ENCODE results near the gene ZSWIM4.
A peak's percentile ranks its signal among the peaks of the same experiment; 100 is the strongest.

Gene ZSWIM4

GRCh38 chr19:13875824-13876223 lies 80.6 kb downstream of the ZSWIM4 start:
- ChIA-PET CTCF (no interaction called here), POLR2A (ENCODE audit: low non-redundant PET) (no interaction called here)
- DNase-seq (ENCODE audit: low spot score) = no peak
- TF ChIP-seq, protein P1, sequence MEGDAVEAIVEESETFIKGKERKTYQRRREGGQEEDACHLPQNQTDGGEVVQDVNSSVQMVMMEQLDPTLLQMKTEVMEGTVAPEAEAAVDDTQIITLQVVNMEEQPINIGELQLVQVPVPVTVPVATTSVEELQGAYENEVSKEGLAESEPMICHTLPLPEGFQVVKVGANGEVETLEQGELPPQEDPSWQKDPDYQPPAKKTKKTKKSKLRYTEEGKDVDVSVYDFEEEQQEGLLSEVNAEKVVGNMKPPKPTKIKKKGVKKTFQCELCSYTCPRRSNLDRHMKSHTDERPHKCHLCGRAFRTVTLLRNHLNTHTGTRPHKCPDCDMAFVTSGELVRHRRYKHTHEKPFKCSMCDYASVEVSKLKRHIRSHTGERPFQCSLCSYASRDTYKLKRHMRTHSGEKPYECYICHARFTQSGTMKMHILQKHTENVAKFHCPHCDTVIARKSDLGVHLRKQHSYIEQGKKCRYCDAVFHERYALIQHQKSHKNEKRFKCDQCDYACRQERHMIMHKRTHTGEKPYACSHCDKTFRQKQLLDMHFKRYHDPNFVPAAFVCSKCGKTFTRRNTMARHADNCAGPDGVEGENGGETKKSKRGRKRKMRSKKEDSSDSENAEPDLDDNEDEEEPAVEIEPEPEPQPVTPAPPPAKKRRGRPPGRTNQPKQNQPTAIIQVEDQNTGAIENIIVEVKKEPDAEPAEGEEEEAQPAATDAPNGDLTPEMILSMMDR (conservative IDR thresholded peaks at IDR 0.05; ENCODE audit: low read depth) = no peak
- H3K27ac ChIP-seq = peak overlapping the region; percentile 2; the same call in 1 of the 2 replicates

DNA sequence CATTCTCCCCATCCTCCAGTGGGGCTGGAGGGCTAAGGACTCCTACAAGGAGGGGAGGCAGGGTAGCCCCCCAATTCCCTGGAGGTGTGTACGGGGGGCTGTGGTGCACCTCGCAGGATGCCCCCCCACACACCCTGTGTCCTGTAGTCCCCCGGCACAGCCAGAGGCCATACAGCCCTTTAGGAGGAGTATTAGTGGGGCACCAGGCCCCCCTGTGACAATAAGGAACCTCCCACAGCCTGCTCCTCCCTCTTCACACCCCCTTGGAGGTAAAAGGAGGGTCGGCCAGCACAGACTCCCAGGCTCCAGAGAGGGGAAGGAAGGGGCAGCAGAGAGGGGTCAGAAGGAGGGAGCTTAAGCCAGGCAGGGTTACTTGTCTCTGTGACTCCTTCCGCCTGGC lies 81.6 kb downstream of the ZSWIM4 start, which contains the start of gene NANOS3:
Gene NANOS3, plus strand, starts transcription at position 301 of the 400 bp plus-strand sequence. CDS start 115 bp downstream, outside the sequence.
- TF ChIP-seq, protein P1 (conservative IDR thresholded peaks at IDR 0.05; ENCODE audit: low read depth) = no peak
- DNase-seq (ENCODE audit: low spot score) = no peak
- peak within 1 kb of the TSS; percentile 2; the same call in 1 of the 2 replicates for H3K27ac ChIP-seq
- POLR2A ChIA-PET (ENCODE audit: low non-redundant PET) = no interaction called here
- CTCF ChIA-PET = interaction anchor here (0.6 kb wide), 2 partner anchors 9 to 163 kb away, joined by 4 to 5 read pairs; no protein-coding TSS in a partner anchor

- DNase-seq (ENCODE audit: low spot score) = no peak
- H3K27ac ChIP-seq = no peak overlapping the region
- CTCF ChIA-PET = interaction anchor here (0.6 kb wide), 2 partner anchors 8 to 164 kb away, joined by 4 to 5 read pairs; no protein-coding TSS in a partner anchor
- TF ChIP-seq, protein P1 (conservative IDR thresholded peaks at IDR 0.05; ENCODE audit: low read depth) = no peak
- POLR2A ChIA-PET (ENCODE audit: low non-redundant PET) = no interaction called here
These were observed 82.1 kb downstream of the ZSWIM4 start for GRCh38 chr19:13877303-13877702.

- TF ChIP-seq, protein P1 (conservative IDR thresholded peaks at IDR 0.05; ENCODE audit: low read depth) = peak; percentile 100
- POLR2A ChIA-PET (ENCODE audit: low non-redundant PET) = no interaction called here
- peak; percentile 96 for DNase-seq (ENCODE audit: low spot score)
- H3K27ac ChIP-seq = peak overlapping the region; percentile 83
- CTCF ChIA-PET = interaction anchor here (0.5 to 1.4 kb wide), 19 partner anchors 8 to 597 kb away, joined by 3 to 7 read pairs (median 3); partner anchors contain the start of gene MISP3
These were observed 85.1 kb downstream of the ZSWIM4 start for GRCh38 chr19:13880059-13881043.

DNA sequence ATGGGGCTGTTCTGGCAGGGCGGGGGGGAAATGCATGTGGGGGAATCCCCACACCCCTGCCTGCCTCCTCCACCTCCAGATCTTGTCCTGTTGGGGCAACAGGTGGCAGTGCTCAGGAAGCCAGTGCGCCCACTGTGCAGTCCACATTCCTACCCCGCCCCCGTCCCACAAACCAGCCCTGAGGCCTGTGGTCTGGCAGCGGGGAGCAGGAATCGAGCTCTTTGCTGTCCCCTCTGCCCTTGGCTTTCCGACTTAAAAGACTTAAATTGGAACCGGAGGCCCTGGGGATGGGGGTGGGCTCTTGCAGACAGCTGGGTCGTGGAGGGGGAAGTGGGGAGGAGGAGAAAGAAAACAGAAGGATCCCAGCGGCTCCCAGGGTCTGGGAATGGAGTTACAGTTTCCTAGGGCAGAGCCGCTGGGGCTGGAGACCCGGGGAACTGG lies 86.0 kb downstream of the ZSWIM4 start:
- CTCF ChIA-PET = interaction anchor here (0.5 to 1.4 kb wide), 4 partner anchors 18 to 139 kb away, joined by 3 to 5 read pairs (median 4); no protein-coding TSS in a partner anchor
- POLR2A ChIA-PET (ENCODE audit: low non-redundant PET) = no interaction called here
- DNase-seq (ENCODE audit: low spot score) = no peak
- TF ChIP-seq, protein P1 (conservative IDR thresholded peaks at IDR 0.05; ENCODE audit: low read depth) = no peak
- H3K27ac ChIP-seq = peak overlapping the region; percentile 83

All from RWPE1 (cell line).